ENCODE results near the gene TMEM208.
A peak's percentile ranks its signal among the peaks of the same experiment; 100 is the strongest.

Gene TMEM208

GRCh38 chr16:67252609-67253497, 25.9 kb downstream of the TMEM208 start:
- peak; percentile 53 for DNase-seq (ENCODE audit: low spot score)

- peak; percentile 37 for DNase-seq (ENCODE audit: low spot score)
Measured at GRCh38 chr16:67254801-67255552, 28.0 kb downstream of the TMEM208 start.

GRCh38 chr16:67255553-67256221, 28.8 kb downstream of the TMEM208 start:
- DNase-seq (ENCODE audit: low spot score) = peak; percentile 52

- peak; percentile 52 for DNase-seq (ENCODE audit: low spot score)
Measured at GRCh38 chr16:67256701-67257230, 29.8 kb downstream of the TMEM208 start.

- DNase-seq (ENCODE audit: low spot score) = peak; percentile 44
Measured at GRCh38 chr16:67257486-67258160, 30.7 kb downstream of the TMEM208 start.

GRCh38 chr16:67258161-67258835, 31.4 kb downstream of the TMEM208 start:
- peak; percentile 44 for DNase-seq (ENCODE audit: low spot score)

- DNase-seq (ENCODE audit: low spot score) = no peak
Measured at GRCh38 chr16:67259705-67260104, 32.8 kb downstream of the TMEM208 start.

GRCh38 chr16:67260426-67261063, 33.6 kb downstream of the TMEM208 start:
- peak; percentile 58 for DNase-seq (ENCODE audit: low spot score)

- DNase-seq (ENCODE audit: low spot score) = no peak
Measured at GRCh38 chr16:67263201-67263600, 36.3 kb downstream of the TMEM208 start.

- no peak for DNase-seq (ENCODE audit: low spot score)
Measured at GRCh38 chr16:67264277-67264676, 37.3 kb downstream of the TMEM208 start.

- DNase-seq (ENCODE audit: low spot score) = no peak
Measured at GRCh38 chr16:67264866-67265265, 37.9 kb downstream of the TMEM208 start.

GRCh38 chr16:67265834-67266233, 38.9 kb downstream of the TMEM208 start:
- DNase-seq (ENCODE audit: low spot score) = peak; percentile 46

GRCh38 chr16:67268136-67268579, 41.2 kb downstream of the TMEM208 start:
- DNase-seq (ENCODE audit: low spot score) = no peak

- DNase-seq (ENCODE audit: low spot score) = no peak
Measured at GRCh38 chr16:67269766-67270165, 42.8 kb downstream of the TMEM208 start.

- DNase-seq (ENCODE audit: low spot score) = no peak
Measured at GRCh38 chr16:67270931-67271338, 44.0 kb downstream of the TMEM208 start.

- no peak for DNase-seq (ENCODE audit: low spot score)
Measured at GRCh38 chr16:67271446-67271845, 44.5 kb downstream of the TMEM208 start.

- DNase-seq (ENCODE audit: low spot score) = no peak
Measured at GRCh38 chr16:67275321-67275720, 48.4 kb downstream of the TMEM208 start.

- DNase-seq (ENCODE audit: low spot score) = no peak
Measured at GRCh38 chr16:67277294-67277998, 50.5 kb downstream of the TMEM208 start.

- DNase-seq (ENCODE audit: low spot score) = no peak
Measured at GRCh38 chr16:67277999-67278772, 51.3 kb downstream of the TMEM208 start.
